GM13977 (cell line): ENCODE results near the gene MEOX2.

Experiments
- DNase-seq: peaks from one replicate; pipeline ENCODE4 v3.0.0; 2012; ENCODE audit warnings: low spot score
- CTCF ChIP-seq: IDR thresholded peaks from 2 replicates; pipeline ENCODE4 v1.5.1; 2012; ENCODE audit warnings: mild to moderate bottlenecking, control low read depth; ENCODE audit not compliant: insufficient read depth; ENCODE audit errors: extremely low read depth, missing control alignments
- in situ Hi-C: fragments of 300-500 bp; cut with MboI; formaldehyde crosslinking; loops from one replicate; pipeline ENCODE4 v1.12.0; 2022; ENCODE audit warnings: low sequenced_read_pairs, low pct_unique_long_range_greater_than_20kb, mixed read lengths, inconsistent platforms; ENCODE audit not compliant: unreplicated experiment

The MEOX2 gene

GRCh38 chr7:15567036-15567435 is 119.4 kb downstream of the MEOX2 start:
- DNase-seq, result no peak
- in situ Hi-C loops, result no loop called here
- TF ChIP-seq CTCF, result no peak

- no peak for TF ChIP-seq CTCF
- in situ Hi-C loops, result no loop called here
These were observed 120.0 kb downstream of the MEOX2 start for GRCh38 chr7:15566476-15566875.

GRCh38 chr7:15561835-15562234 is 124.6 kb downstream of the MEOX2 start, which contains the start of gene AGMO:
Gene AGMO, minus strand, starts transcription at chr7:15562015.
- TF ChIP-seq CTCF, result no peak
- no peak for DNase-seq
- in situ Hi-C loops, result no loop called here

More at GRCh38 chr7:15566476-15566875, 120.0 kb downstream of the MEOX2 start:
- no peak for DNase-seq
